ENCODE measurements around the gene ZMYM4. TPM values are rescaled to one million over a fixed set of nuclear protein-coding genes. Genes with fewer than 3 reads are reported as not detected.
"Not testable (repeated sequence)": the region's sequence is repeated elsewhere in the genome, so short reads cannot be mapped to it uniquely, and the experiment has no call there.

The ZMYM4 gene
- total RNA-seq, 2 experiments from 2014 or later, result 37.0 to 39.9 TPM

- Histone ChIP-seq H3K36me3 (ENCODE audit: insufficient read depth, low read length) (peaks cover 2% of the 10 kb centered on the region), H3K4me3 (ENCODE audit: low read length) (no peak overlapping the region), H3K9me3 (ENCODE audit: control insufficient read depth in 1 of 2, insufficient read depth in 1 of 2, low read length in 2 of 2) (no peaks in the 10 kb centered on the region), H3K27me3 (ENCODE audit: control insufficient read depth in 1 of 2, insufficient read depth in 2 of 2, low read length in 2 of 2) (no peaks in the 10 kb centered on the region), H3K4me1 (ENCODE audit: insufficient read depth, low read length) (no peaks in the 10 kb centered on the region), H3K27ac (ENCODE audit: low read depth in 1 of 2, low read length in 2 of 2) (no peak overlapping the region)
- H3K27ac Mint-ChIP-seq, result no peak overlapping the region
- TF ChIP-seq, protein P1, sequence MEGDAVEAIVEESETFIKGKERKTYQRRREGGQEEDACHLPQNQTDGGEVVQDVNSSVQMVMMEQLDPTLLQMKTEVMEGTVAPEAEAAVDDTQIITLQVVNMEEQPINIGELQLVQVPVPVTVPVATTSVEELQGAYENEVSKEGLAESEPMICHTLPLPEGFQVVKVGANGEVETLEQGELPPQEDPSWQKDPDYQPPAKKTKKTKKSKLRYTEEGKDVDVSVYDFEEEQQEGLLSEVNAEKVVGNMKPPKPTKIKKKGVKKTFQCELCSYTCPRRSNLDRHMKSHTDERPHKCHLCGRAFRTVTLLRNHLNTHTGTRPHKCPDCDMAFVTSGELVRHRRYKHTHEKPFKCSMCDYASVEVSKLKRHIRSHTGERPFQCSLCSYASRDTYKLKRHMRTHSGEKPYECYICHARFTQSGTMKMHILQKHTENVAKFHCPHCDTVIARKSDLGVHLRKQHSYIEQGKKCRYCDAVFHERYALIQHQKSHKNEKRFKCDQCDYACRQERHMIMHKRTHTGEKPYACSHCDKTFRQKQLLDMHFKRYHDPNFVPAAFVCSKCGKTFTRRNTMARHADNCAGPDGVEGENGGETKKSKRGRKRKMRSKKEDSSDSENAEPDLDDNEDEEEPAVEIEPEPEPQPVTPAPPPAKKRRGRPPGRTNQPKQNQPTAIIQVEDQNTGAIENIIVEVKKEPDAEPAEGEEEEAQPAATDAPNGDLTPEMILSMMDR (IDR thresholded peaks at IDR 0.05), result no peak
- no peaks in the 10 kb centered on the region for H3K9me3 Mint-ChIP-seq
- H3K4me1 Mint-ChIP-seq (ENCODE audit: low read depth), result no peaks in the 10 kb centered on the region
- CTCF ChIA-PET, result interaction anchor here (1.3 kb wide), 1 partner anchor 25 kb away, joined by 4 read pairs; no protein-coding TSS in a partner anchor
- H3K27me3 Mint-ChIP-seq, result no peaks in the 10 kb centered on the region
- H3K4me3 Mint-ChIP-seq, result no peak overlapping the region
- ATAC-seq (ENCODE audit: poor library complexity) (no peak), DNase-seq (no peak)
- peaks cover 20% of the 10 kb centered on the region for H3K36me3 Mint-ChIP-seq (ENCODE audit: low read depth)
- intact Hi-C loops (cut with DNase I, micrococcal nuclease), result no loop called here
- POLR2A ChIA-PET, result interaction anchor here (0.7 kb wide), 1 partner anchor 174 kb away, joined by 3 read pairs; no protein-coding TSS in a partner anchor
Measured at GRCh38 chr1:35371506-35371905, 103.0 kb downstream of the ZMYM4 start.

DNA sequence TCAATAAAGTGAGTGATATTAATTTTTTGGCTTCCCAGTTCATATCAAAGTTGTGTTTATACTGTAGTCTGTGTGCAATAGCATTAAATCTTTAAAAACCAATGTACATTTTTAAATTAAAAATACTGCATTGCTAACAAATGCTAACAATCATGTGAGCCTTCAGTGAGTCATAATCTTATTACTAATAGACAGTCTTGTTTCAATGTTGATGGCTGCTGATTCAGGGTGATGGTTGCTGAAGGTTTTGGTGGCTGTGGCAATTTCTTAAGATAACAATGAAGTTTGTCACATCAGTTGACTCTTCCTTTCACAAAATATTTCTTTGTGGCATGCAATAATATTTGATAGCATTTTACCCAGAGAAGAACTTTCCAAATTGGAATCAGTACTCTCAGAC, 109.0 kb downstream of the ZMYM4 start:
- POLR2A ChIA-PET, result no interaction called here
- no peak for ATAC-seq (ENCODE audit: poor library complexity)
- H3K27me3 Mint-ChIP-seq, result no peaks in the 10 kb centered on the region
- H3K4me3 Mint-ChIP-seq, result no peak overlapping the region
- H3K36me3 Mint-ChIP-seq (ENCODE audit: low read depth), result peaks cover 12% of the 10 kb centered on the region
- H3K4me3 ChIP-seq (ENCODE audit: low read length), result no peak overlapping the region
- H3K27ac ChIP-seq (ENCODE audit: low read depth in 1 of 2, low read length in 2 of 2), result no peak overlapping the region
- H3K4me1 Mint-ChIP-seq (ENCODE audit: low read depth), result no peaks in the 10 kb centered on the region
- peak in 1 of 14 experiments; percentile 11 for DNase-seq
- H3K36me3 ChIP-seq (ENCODE audit: insufficient read depth, low read length), result no peaks in the 10 kb centered on the region
- H3K9me3 ChIP-seq (ENCODE audit: control insufficient read depth in 1 of 2, insufficient read depth in 1 of 2, low read length in 2 of 2), result no peaks in the 10 kb centered on the region
- no peak overlapping the region for H3K27ac Mint-ChIP-seq
- no peaks in the 10 kb centered on the region for H3K4me1 ChIP-seq (ENCODE audit: insufficient read depth, low read length)
- TF ChIP-seq, protein P1 (IDR thresholded peaks at IDR 0.05), result no peak
- H3K9me3 Mint-ChIP-seq, result no peaks in the 10 kb centered on the region
- no peaks in the 10 kb centered on the region for H3K27me3 ChIP-seq (ENCODE audit: control insufficient read depth in 1 of 2, insufficient read depth in 2 of 2, low read length in 2 of 2)
- CTCF ChIA-PET, result no interaction called here
- intact Hi-C loops (cut with DNase I, micrococcal nuclease), result no loop called here

GRCh38 chr1:35379317-35380000, 111.0 kb downstream of the ZMYM4 start:
- Histone ChIP-seq H3K4me1 (ENCODE audit: insufficient read depth, low read length) (no peaks in the 10 kb centered on the region), H3K36me3 (ENCODE audit: insufficient read depth, low read length) (no peaks in the 10 kb centered on the region), H3K9me3 (ENCODE audit: control insufficient read depth in 1 of 2, insufficient read depth in 1 of 2, low read length in 2 of 2) (no peaks in the 10 kb centered on the region), H3K27me3 (ENCODE audit: control insufficient read depth in 1 of 2, insufficient read depth in 2 of 2, low read length in 2 of 2) (no peaks in the 10 kb centered on the region), H3K4me3 (ENCODE audit: low read length) (no peak overlapping the region), H3K27ac (ENCODE audit: low read depth in 1 of 2, low read length in 2 of 2) (no peak overlapping the region)
- Mint-ChIP-seq H3K27ac (no peak overlapping the region), H3K27me3 (no peaks in the 10 kb centered on the region), H3K9me3 (no peaks in the 10 kb centered on the region), H3K4me1 (ENCODE audit: low read depth) (no peaks in the 10 kb centered on the region), H3K4me3 (no peak overlapping the region), H3K36me3 (ENCODE audit: low read depth) (peaks cover 24% of the 10 kb centered on the region)
- POLR2A ChIA-PET, result no interaction called here
- no peak for DNase-seq
- ATAC-seq (ENCODE audit: poor library complexity), result no peak
- intact Hi-C loops (cut with DNase I, micrococcal nuclease), result no loop called here
- CTCF ChIA-PET, result no interaction called here
- TF ChIP-seq, protein P1 (IDR thresholded peaks at IDR 0.05), result no peak

- ATAC-seq (ENCODE audit: poor library complexity); H3K4me1 ChIP-seq (ENCODE audit: insufficient read depth, low read length); H3K4me3 Mint-ChIP-seq; H3K27me3 ChIP-seq (ENCODE audit: control insufficient read depth in 1 of 2, insufficient read depth in 2 of 2, low read length in 2 of 2); H3K9me3 ChIP-seq (ENCODE audit: control insufficient read depth in 1 of 2, insufficient read depth in 1 of 2, low read length in 2 of 2); H3K4me3 ChIP-seq (ENCODE audit: low read length); H3K27ac Mint-ChIP-seq; DNase-seq; H3K9me3 Mint-ChIP-seq; H3K27me3 Mint-ChIP-seq; H3K36me3 ChIP-seq (ENCODE audit: insufficient read depth, low read length); H3K4me1 Mint-ChIP-seq (ENCODE audit: low read depth); CTCF ChIA-PET; H3K27ac ChIP-seq (ENCODE audit: low read depth in 1 of 2, low read length in 2 of 2); POLR2A ChIA-PET; intact Hi-C loops (cut with DNase I, micrococcal nuclease): not testable (repeated sequence)
- H3K36me3 Mint-ChIP-seq (ENCODE audit: low read depth), result peaks cover 18% of the 10 kb centered on the region
Measured at GRCh38 chr1:35380111-35380510, 111.6 kb downstream of the ZMYM4 start.

All from CD4-positive, alpha-beta T cell (primary cell).